HG02870 (cell line): ENCODE data around the gene RIMS4.
"Not testable (repeated sequence)": the region's sequence is repeated elsewhere in the genome, so short reads cannot be mapped to it uniquely, and the experiment has no call there.

ENCODE experiments used
- ATAC-seq: cut with Tn5 transposase; IDR thresholded peaks from one replicate; pipeline ENCODE4 v1.9.1; 2021; ENCODE audit warnings: mild to moderate bottlenecking, moderate library complexity; ENCODE audit not compliant: unreplicated experiment

Gene RIMS4

DNA sequence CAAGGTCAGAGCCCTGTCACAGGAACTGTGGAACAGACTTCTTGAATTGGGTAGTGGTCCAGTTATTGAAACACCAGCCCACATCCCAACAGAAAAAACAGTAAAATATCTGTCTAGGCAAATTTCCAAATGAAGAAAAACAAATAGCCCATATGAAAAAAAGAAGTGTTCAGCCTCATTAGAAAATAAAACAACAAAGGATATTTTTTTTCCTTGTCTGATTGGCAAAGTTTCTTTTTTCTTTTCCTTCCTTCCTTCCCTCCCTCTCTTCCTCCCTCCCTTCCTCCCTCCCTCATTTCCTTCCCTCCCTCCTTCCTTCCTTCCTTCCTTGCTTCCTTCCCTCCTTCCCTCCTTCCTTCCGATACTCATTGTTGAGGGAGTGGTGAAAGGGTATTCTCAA, 20.6 kb upstream of the RIMS4 start:
- no peak for ATAC-seq

GRCh38 chr20:44830523-44830922, 20.2 kb upstream of the RIMS4 start:
- no peak for ATAC-seq

DNA sequence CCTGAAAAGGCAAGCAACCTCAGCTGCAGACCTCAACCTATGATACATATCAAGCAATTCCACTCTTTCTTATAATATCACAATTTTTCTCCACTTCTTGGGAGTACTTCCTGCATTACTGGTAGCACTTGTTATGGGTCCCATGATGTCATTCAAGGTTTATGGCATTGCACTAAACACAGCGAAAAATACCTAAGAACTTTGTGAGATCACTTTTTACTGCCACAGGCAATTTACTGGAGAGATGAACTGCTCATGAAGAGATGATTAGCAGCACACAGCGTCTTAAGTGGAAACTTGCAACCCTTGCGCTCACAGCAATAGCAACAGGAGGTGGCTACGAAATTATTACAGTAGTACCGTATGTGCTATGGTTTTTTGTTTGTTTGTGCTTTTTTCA, 19.3 kb upstream of the RIMS4 start:
- no peak for ATAC-seq

- no peak for ATAC-seq
Measured at GRCh38 chr20:44828640-44829039, 18.3 kb upstream of the RIMS4 start.

DNA sequence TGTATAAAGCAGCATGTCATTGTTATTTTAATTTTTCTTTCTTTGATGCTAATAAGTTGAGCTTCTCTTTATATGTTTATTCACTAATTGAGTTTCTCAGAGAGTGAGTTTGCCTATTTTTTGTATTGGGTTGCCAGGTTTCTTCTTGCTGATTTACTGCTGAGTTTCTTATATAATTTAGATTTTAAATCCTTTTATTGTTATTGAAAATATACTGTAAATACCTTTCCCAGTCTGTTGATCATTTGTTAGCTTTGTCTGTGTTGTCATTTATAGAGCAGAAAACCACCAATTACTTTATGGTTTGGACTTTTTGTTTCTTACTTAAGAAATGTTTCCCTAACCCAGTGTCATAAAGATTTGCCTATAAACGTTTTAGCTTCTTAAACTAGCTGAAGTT, 17.1 kb upstream of the RIMS4 start:
- ATAC-seq = no peak

GRCh38 chr20:44821576-44821975, 11.2 kb upstream of the RIMS4 start:
- not testable (repeated sequence) for ATAC-seq

GRCh38 chr20:44819936-44820335, 9.6 kb upstream of the RIMS4 start:
- no peak for ATAC-seq

GRCh38 chr20:44817143-44817910, 7.0 kb upstream of the RIMS4 start:
- ATAC-seq = no peak

DNA sequence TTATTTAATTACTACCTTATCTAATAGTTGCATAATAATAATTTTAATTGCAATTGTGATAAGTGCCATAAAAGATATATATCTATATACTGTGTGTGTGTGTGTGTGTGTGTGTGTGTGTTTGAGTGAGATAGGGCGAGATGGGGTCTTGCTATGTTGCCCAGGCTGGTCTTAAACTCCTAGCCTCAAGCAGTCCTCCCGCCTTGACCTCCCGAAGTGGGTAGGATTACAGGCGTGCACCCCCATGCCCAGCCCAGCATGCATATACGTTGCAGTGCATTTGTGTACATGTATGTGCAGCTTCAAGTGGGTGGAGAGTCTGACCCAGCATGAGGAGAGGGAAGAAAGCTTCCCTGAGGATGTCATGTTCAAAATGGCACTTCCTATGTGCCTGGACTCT, 4.6 kb upstream of the RIMS4 start:
- ATAC-seq = no peak

GRCh38 chr20:44811150-44811685, 872 bp upstream of the RIMS4 start:
- no peak for ATAC-seq

DNA sequence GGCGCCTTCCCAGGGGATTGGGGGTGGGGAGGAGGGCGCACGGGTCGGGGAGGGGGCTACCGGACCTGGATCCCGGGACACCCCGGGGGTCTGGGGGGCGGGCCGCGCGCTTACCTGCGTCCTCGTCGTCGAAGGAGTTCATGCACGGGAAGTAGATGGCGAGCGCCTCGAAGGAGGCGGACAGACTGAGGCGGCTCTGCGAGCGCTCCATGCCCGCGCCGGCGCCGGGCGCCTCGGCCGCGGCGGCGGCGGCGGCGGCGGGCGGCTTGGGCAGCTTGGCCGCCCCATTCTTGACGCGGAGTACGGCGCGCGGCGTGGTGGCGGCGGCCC, 320 bp downstream of the RIMS4 start:
- no peak for ATAC-seq

DNA sequence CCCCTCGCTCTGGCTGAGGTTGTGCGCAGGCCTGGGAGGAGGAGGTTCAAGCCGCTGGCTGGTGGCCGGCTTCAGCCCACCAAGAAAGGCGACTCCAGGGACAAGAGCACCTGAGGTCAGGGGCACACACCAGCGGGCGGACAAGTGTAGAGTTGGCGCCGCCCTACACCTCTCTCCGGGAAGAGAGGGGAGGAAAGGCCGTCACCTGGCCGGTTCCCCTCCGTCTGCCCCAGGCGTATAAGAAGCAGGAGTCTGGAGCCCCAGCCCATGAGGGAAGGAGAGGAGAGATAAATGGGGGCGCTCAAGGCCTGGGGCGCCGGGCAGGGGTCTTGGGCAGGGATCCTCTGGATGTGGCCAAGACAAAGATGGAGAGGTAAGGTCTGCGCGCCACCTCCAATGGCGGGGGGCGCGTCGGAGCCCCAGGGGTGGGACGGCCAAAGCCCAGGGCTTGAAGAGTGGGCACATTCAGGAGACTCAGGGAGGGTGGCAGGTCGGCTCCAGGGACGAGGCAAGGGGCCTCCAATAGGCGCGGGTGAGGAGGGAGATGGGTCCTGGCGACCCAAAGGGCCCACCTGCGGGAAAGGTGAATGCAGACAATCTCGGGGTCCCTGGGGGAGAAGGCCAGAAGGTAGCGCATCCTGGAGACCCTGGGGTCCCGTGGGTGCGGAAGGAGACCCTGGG, 826 bp downstream of the RIMS4 start:
- no peak for ATAC-seq

GRCh38 chr20:44807684-44808056, 2.7 kb downstream of the RIMS4 start:
- ATAC-seq = no peak

GRCh38 chr20:44807051-44807683, 3.2 kb downstream of the RIMS4 start:
- ATAC-seq = no peak

DNA sequence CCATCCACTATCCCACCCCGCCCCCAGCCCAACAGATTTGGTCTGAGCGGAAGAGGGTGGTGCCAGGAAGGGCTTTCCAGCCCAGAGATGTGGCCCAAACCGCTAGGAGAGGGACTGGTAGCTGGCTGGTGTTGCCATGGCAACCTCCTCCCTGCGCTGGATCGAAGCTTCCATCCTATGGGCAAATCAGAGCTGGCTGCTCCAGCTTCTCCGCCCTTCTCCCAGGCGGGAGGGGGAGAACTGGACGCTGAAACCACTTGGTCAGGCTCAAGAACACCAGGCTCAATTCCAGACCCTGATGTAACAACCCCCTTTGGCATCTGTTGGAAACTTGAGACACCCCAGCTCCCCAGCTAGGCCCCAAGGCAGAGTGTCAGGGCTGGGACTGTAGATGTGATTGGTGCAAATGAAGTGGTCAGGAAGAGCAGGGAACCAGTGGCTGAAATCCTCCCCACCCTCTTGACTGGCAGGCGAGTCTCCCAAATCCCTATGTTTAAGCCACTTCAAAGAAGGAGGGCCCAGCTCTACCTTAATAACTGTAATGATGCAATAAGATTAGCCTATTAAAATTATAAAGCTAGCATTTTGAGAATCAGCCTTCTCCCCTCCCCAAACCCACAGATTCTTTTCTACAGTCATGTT, 4.2 kb downstream of the RIMS4 start:
- no peak for ATAC-seq

- ATAC-seq = no peak
Measured at GRCh38 chr20:44805335-44805978, 4.9 kb downstream of the RIMS4 start.

DNA sequence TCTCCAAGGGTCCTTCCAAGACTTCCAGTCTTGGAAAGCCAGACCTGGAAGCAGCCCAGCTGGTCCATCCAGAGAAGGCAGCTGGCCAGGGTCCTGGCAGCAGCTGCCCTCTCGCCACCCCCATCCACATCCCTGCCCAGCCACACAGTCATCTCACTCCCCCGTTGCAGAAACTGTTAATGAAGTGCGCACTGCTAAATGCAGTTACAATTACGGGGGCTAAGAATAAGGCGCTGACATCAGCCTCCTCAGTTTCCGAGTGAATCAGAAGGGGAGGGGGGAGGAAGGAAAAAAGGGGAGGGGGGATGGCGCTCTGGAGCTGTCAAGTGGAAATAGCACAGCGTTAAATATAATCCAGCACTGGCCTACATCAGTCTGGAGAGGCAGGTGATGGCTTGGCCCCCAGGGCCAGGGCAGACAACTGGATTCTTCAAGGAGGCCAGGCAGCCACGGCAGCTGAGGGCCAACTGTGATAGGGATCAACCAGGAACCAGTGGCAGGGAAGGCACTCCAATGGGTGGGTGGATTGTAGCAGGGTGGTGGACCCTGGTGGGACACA, 6.9 kb downstream of the RIMS4 start:
- no peak for ATAC-seq

- no peak for ATAC-seq
Measured at GRCh38 chr20:44802702-44803101, 7.6 kb downstream of the RIMS4 start.

- ATAC-seq = no peak
Measured at GRCh38 chr20:44800391-44801046, 9.8 kb downstream of the RIMS4 start.

DNA sequence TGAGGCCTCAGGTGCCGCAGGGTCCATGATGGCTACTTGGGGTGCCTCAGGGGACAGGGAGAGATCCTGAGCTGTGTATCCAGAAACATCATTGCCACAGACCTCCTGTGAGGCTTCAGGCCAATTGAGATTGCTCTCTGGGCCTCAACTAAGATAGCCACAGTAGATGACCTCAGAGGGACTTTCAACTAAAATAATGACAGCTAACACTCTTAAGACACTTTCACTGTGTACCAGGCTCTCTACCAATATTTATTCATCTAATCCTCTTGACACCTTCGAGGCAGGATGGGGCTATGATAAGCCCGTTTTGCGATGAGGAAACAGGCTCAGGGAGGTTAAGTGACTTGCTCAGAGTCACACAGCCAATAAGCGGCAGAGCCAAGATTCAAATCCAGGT, 10.7 kb downstream of the RIMS4 start:
- ATAC-seq = no peak
